ENCODE measurements around the gene COL26A1.

- TF ChIP-seq CTCF (conservative IDR thresholded peaks at IDR 0.05) (no peak), EZH2 (IDR thresholded peaks at IDR 0.05; ENCODE audit: low read depth) (no peak)
Measured at GRCh38 chr7:101453617-101454016, 90.9 kb downstream of the COL26A1 start.

Data from PC-9 (cell line).